Gastrocnemius medialis (tissue), 4 donors: ENCODE results near the gene SELENOS.
A peak's percentile ranks its signal among the peaks of the same experiment; 100 is the strongest.

Experiments used
- POLR2A ChIP-seq, 2 donors: fragments of 450-650 bp; IDR thresholded peaks; one replicate each; pipeline ENCODE4 v1.6.1; 2017; ENCODE audit warnings: antibody characterized with exemption in 2 of 2, mild to moderate bottlenecking in 2 of 2, moderate library complexity in 2 of 2
- TF ChIP-seq, protein P1 (sequence below), 5 experiments: fragments of 450-650 bp in 3 of 5; fragments of 200-600 bp in 2 of 5; sonication (generic) in 2 of 5; IDR thresholded peaks in 4 of 5; conservative IDR thresholded peaks in 1 of 5; 1 replicate in 4 of 5; 2 replicates in 1 of 5; pipeline ENCODE4 v1.5.1; 2016 to 2019; ENCODE audit warnings: antibody characterized with exemption in 5 of 5, mild to moderate bottlenecking in 3 of 5, moderate library complexity in 3 of 5

DNA sequence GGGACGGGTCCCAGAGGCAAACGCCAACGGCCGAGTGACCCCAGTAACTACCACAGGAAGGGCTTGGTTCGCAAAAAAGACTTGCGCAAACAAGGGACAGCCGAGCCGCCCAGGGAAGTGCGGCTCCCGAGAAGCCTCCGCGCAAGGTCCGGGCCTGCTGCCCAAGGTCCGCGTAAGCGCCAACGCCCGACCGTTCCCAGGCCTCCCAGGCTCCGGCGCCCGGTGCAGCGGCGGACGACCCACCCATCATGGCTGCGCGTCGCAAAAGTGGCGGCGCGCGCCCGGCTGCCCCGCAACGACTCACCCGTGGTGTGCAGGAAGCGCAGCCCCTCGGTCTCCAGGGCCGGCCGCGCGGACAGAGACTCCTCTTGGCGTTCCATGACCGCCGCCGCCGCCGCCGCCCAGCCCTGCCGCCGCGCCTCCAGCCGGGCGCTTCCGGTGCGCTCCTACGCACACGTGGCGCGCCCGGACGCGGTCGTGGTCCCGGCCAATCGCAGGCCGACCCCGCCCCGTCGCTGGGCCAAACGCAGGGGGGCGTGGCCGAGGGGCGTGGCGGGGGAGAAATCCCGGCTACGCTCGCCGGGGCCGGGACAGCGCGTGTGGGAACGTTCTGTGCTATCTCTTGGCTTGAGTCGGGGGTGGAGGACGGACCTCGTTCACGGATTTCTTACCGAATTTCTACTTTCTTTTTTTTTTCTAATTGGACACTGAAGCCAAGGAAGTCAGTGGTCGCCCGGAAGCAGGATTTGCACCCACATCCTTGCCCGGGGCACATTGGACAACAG is at the start of gene SELENOS:
- TF ChIP-seq, protein P1, sequence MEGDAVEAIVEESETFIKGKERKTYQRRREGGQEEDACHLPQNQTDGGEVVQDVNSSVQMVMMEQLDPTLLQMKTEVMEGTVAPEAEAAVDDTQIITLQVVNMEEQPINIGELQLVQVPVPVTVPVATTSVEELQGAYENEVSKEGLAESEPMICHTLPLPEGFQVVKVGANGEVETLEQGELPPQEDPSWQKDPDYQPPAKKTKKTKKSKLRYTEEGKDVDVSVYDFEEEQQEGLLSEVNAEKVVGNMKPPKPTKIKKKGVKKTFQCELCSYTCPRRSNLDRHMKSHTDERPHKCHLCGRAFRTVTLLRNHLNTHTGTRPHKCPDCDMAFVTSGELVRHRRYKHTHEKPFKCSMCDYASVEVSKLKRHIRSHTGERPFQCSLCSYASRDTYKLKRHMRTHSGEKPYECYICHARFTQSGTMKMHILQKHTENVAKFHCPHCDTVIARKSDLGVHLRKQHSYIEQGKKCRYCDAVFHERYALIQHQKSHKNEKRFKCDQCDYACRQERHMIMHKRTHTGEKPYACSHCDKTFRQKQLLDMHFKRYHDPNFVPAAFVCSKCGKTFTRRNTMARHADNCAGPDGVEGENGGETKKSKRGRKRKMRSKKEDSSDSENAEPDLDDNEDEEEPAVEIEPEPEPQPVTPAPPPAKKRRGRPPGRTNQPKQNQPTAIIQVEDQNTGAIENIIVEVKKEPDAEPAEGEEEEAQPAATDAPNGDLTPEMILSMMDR (IDR thresholded peaks at IDR 0.05 in 4 of 5, conservative IDR thresholded peaks at IDR 0.05 in 1 of 5), result peak in 1 of 5 experiments; percentile 11
- peak; percentile 99 to 100 for TF ChIP-seq POLR2A (IDR thresholded peaks at IDR 0.05)
